Naive thymus-derived CD8-positive, alpha-beta T cell (primary cell): Measurements from ENCODE around the gene GALNS. TPM values are rescaled to one million over a fixed set of nuclear protein-coding genes. Genes with fewer than 3 reads are reported as not detected.

Experiments
- ATAC-seq, 2 donors: fragments of 150-1000 bp; cut with Tn5 transposase in 1 of 2; sonication (Bioruptor Pico), chemical (Tn5 transposase) in 1 of 2; 1 replicate in 1 of 2; 2 replicates in 1 of 2; pipeline ENCODE4 v1.10.0; 2021; ENCODE audit warnings: mild to moderate bottlenecking in 2 of 2, moderate library complexity in 2 of 2
- POLR2A ChIA-PET: fragments of 350-600 bp; sonication (Branson Sonifier 250); formaldehyde crosslinking; loops from one replicate; lab custom pipeline; 2021; ENCODE audit warnings: antibody characterized with exemption; lab: Charles Lee
- DNase-seq, 10 donors: peaks; one replicate each; pipeline versions ENCODE4 v3.0.0 to v3.0.0-alpha.2; 2020 to 2022
- H3K27ac Mint-ChIP-seq, 10 donors: one replicate each; pipeline ENCODE4 v1.8.0; 2020 to 2022; ENCODE audit warnings: mild to moderate bottlenecking in 10 of 10, mixed read lengths in 10 of 10, moderate library complexity in 4 of 10, inconsistent platforms in 1 of 10
- H3K27me3 Mint-ChIP-seq, 5 donors: one replicate each; pipeline ENCODE4 v1.8.0; 2021 to 2022; ENCODE audit warnings: mixed read lengths in 5 of 5
- H3K36me3 Mint-ChIP-seq, 3 donors: one replicate each; pipeline ENCODE4 v1.8.0; 2020 to 2022; ENCODE audit warnings: mixed read lengths in 3 of 3, mild to moderate bottlenecking in 2 of 3, inconsistent platforms in 1 of 3
- H3K4me1 Mint-ChIP-seq, 4 donors: one replicate each; pipeline ENCODE4 v1.8.0; 2021 to 2022; ENCODE audit warnings: mixed read lengths in 4 of 4
- H3K4me3 Mint-ChIP-seq, 10 donors: one replicate each; pipeline ENCODE4 v1.8.0; 2020 to 2022; ENCODE audit warnings: mild to moderate bottlenecking in 10 of 10, mixed read lengths in 10 of 10, moderate library complexity in 6 of 10, inconsistent platforms in 1 of 10
- H3K9me3 Mint-ChIP-seq, 9 donors: one replicate each; pipeline ENCODE4 v1.8.0; 2020 to 2022; ENCODE audit warnings: mixed read lengths in 9 of 9, mild to moderate bottlenecking in 3 of 9, inconsistent platforms in 1 of 9, moderate library complexity in 1 of 9
- polyA plus RNA-seq, 3 donors: library from polyadenylated mRNA; unstranded; fragments of 300-500 nt; fragmentation: Illumina TruSeq; gene quantifications; one replicate each; pipeline ENCODE4 v1.2.3, GENCODE V29; 2021
- total RNA-seq, 8 experiments: library from RNA in 2 of 8; stranded (reverse) in 2 of 8; gene quantifications; one replicate each; pipeline ENCODE4 v1.2.3 and lab custom pipeline; 2021 to 2026

The GALNS gene
- total and polyA plus RNA-seq, 5 experiments from 2014 or later: 7.8 to 53.5 (median 11.9) TPM

GRCh38 chr16:88820385-88821025 is 36.2 kb downstream of the GALNS start:
- POLR2A ChIA-PET: interaction anchor here (1.7 kb wide), 1 partner anchor 17 kb away, joined by 4 read pairs; the partner anchor contains the start of gene CDT1
- DNase-seq (no peak), ATAC-seq (no peak)
- no peaks in the 10 kb centered on the region for H3K9me3 Mint-ChIP-seq
- no peak overlapping the region for H3K4me3 Mint-ChIP-seq
- peak overlapping the region in 1 of 10 donors; percentile 40 for H3K27ac Mint-ChIP-seq
- peaks cover 0 to 3% (median 2%) of the 10 kb centered on the region in 3 donors for H3K36me3 Mint-ChIP-seq
- H3K27me3 Mint-ChIP-seq: no peaks in the 10 kb centered on the region
- no peaks in the 10 kb centered on the region for H3K4me1 Mint-ChIP-seq

GRCh38 chr16:88819126-88819525 is 37.6 kb downstream of the GALNS start:
- Mint-ChIP-seq H3K4me1 (no peaks in the 10 kb centered on the region), H3K27ac (no peak overlapping the region), H3K27me3 (no peaks in the 10 kb centered on the region), H3K36me3 (peaks cover 0 to 3% (median 2%) of the 10 kb centered on the region in 3 donors), H3K9me3 (no peaks in the 10 kb centered on the region), H3K4me3 (no peak overlapping the region)
- DNase-seq (no peak), ATAC-seq (no peak)
- POLR2A ChIA-PET: interaction anchor here (0.5 kb wide), 1 partner anchor 27 kb away, joined by 8 read pairs; no protein-coding TSS in a partner anchor

- no peak for ATAC-seq
- Mint-ChIP-seq H3K9me3 (no peaks in the 10 kb centered on the region), H3K4me1 (peaks cover 0 to 3% (median 0%) of the 10 kb centered on the region in 4 donors), H3K4me3 (no peak overlapping the region), H3K27me3 (no peaks in the 10 kb centered on the region), H3K27ac (peak overlapping the region in 1 of 10 donors; percentile 19), H3K36me3 (peaks cover 0 to 3% (median 2%) of the 10 kb centered on the region in 3 donors)
- DNase-seq: no peak
- POLR2A ChIA-PET: interaction anchor here (0.5 to 2.7 kb wide), 2 partner anchors 16 to 39 kb away, joined by 4 to 11 read pairs; partner anchors contain the start of genes GALNS and TRAPPC2L
Observed at GRCh38 chr16:88818575-88818874, 38.2 kb downstream of the GALNS start.

GRCh38 chr16:88817785-88818574 is 38.8 kb downstream of the GALNS start:
- Mint-ChIP-seq H3K36me3 (peaks cover 0 to 3% (median 2%) of the 10 kb centered on the region in 3 donors), H3K4me3 (no peak overlapping the region), H3K27ac (peak overlapping the region in 1 of 10 donors; percentile 37), H3K27me3 (no peaks in the 10 kb centered on the region), H3K9me3 (no peaks in the 10 kb centered on the region), H3K4me1 (peaks cover 0 to 3% (median 0%) of the 10 kb centered on the region in 4 donors)
- DNase-seq (no peak), ATAC-seq (no peak)
- POLR2A ChIA-PET: interaction anchor here (0.5 to 2.7 kb wide), 2 partner anchors 15 to 40 kb away, joined by 4 to 11 read pairs; partner anchors contain the start of genes GALNS and TRAPPC2L

DNA sequence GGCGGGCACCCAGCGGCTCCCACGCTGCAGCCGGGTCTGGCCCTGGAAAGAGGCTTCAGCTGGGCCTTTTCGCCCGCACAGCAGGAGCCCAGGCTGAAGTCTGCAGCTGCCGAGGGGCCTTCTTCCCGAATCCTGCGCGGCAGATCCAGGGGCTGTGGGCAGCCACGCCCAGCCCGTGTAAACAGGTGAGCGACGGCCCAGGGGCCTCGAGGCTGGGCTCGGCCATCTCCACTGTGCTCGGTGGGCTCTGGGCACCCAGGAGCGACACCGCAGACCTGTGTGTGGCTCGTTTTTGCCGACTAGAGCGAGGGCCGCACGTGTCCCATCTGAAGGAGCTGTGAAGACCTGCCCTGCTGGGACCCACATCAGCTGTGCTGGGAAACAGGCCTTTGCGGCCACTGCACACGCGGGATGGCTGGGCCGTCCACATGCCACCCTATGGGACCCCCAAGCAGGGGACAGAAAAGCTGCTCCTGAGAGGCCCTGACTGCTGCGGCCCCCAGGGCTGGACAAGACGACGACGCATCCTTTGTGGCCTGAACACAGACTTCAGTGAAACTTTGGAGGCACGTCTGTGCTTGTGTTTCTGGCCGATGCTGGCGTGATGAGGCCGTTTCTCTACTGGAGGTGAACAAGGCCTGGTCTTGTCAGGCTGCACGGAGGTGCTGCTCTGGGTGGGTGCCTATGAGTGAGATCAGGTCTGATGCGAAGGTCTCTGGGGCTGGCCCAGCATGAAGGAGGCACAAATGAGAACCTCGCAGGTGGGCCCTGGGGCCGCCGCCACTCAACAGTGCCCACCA is 39.8 kb downstream of the GALNS start:
- peaks cover under 1 to 7% (median 4%) of the 10 kb centered on the region in 4 donors for H3K4me1 Mint-ChIP-seq
- no peak for ATAC-seq
- POLR2A ChIA-PET: interaction anchor here (1.0 to 2.7 kb wide), 2 partner anchors 41 to 401 kb away, joined by 3 to 11 read pairs; partner anchors contain the start of genes GALNS, TRAPPC2L and ZNF778
- H3K36me3 Mint-ChIP-seq: peaks cover 0 to 3% (median 0%) of the 10 kb centered on the region in 3 donors
- no peak overlapping the region for H3K4me3 Mint-ChIP-seq
- H3K27ac Mint-ChIP-seq: no peak overlapping the region
- DNase-seq: no peak
- no peaks in the 10 kb centered on the region for H3K9me3 Mint-ChIP-seq
- no peaks in the 10 kb centered on the region for H3K27me3 Mint-ChIP-seq

DNA sequence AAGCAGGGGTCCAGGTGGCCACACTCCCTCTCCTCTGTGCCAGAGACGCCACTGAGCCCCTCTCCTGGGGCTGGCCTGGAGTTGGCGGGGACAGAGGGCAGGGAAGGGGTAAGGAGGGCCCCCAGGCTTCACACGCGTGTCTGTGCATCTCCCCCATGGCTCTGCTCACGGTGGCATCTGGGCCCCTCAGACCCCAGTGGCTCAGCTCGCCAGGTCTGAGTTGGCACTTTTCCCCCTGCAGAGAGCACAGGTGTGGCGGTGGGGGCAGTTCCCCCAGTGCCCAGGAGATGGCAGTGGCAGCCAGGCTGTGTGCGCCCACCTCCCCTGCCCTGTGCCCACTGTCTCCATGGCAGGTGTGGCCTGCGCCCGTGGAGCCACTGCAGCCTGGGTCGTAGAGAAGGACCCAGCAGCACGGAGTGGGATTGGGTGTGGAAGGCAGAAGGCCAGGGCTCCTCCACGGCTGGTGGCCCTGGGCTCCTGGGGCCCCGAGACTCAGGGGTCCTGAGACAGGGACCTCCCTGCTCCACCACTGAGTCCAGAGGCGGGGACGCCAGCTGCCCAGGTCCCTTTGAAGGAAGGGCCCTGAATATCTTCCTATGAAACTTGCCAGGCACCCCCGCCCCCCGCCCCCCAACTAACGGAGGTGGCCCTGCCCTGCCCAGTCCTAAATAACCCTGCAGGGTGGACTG is 40.7 kb downstream of the GALNS start:
- Mint-ChIP-seq H3K9me3 (no peaks in the 10 kb centered on the region), H3K27me3 (no peaks in the 10 kb centered on the region), H3K4me1 (peaks cover 1 to 9% (median 7%) of the 10 kb centered on the region in 4 donors), H3K27ac (no peak overlapping the region), H3K4me3 (peak overlapping the region in 1 of 10 donors; percentile 48), H3K36me3 (peaks cover 0 to 1% (median 0%) of the 10 kb centered on the region in 3 donors)
- DNase-seq (peak in 9 of 10 donors; percentile 42 to 77 (median 63)), ATAC-seq (peak in 1 of 2 donors; percentile 17)
- POLR2A ChIA-PET: interaction anchor here (0.9 to 2.7 kb wide), 3 partner anchors 42 to 402 kb away, joined by 3 to 11 read pairs (median 8); partner anchors contain the start of genes GALNS, TRAPPC2L and ZNF778

DNA sequence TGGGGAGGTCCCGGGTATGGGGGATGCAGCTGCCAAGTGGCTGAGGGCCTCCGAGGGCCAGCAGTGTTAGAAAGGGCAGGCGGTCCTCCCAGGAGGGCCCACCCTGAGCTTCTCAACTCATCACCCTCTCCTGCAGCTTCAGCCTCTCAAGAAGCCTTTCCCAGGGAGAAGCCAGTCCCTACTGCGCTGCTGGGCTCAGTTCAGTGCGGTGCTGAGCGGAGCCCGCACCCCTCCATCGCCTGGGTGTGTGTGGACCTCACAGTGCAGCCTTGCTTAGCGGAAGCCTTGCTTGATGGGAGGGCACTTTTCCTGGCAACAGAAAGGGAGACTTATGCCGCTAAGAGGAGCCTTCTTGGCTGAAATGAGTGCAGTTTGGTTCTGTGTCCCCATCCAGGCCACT is 41.5 kb downstream of the GALNS start:
- Mint-ChIP-seq H3K4me1 (peaks cover 1 to 17% (median 15%) of the 10 kb centered on the region in 4 donors), H3K9me3 (no peaks in the 10 kb centered on the region), H3K27me3 (no peaks in the 10 kb centered on the region), H3K36me3 (peaks cover 0 to 1% (median 0%) of the 10 kb centered on the region in 3 donors), H3K4me3 (no peak overlapping the region), H3K27ac (peak overlapping the region in 1 of 10 donors; percentile 7)
- no peak for ATAC-seq
- POLR2A ChIA-PET: interaction anchor here (0.9 kb wide), 1 partner anchor 41 kb away, joined by 5 read pairs; the partner anchor contains the start of genes GALNS and TRAPPC2L
- DNase-seq: no peak

GRCh38 chr16:88814144-88814502 is 42.6 kb downstream of the GALNS start:
- DNase-seq: no peak
- ATAC-seq: no peak
- Mint-ChIP-seq H3K27ac (no peak overlapping the region), H3K9me3 (no peaks in the 10 kb centered on the region), H3K36me3 (peaks cover 0 to 5% (median 1%) of the 10 kb centered on the region in 3 donors), H3K4me3 (peak overlapping the region in 6 of 10 donors; percentile 13 to 72 (median 61)), H3K27me3 (no peaks in the 10 kb centered on the region), H3K4me1 (peaks cover 1 to 24% (median 22%) of the 10 kb centered on the region in 4 donors)
- POLR2A ChIA-PET: interaction anchor here (0.9 to 5.4 kb wide), 3 partner anchors 13 to 43 kb away, joined by 3 to 59 read pairs (median 4); partner anchors contain the start of genes GALNS and TRAPPC2L

DNA sequence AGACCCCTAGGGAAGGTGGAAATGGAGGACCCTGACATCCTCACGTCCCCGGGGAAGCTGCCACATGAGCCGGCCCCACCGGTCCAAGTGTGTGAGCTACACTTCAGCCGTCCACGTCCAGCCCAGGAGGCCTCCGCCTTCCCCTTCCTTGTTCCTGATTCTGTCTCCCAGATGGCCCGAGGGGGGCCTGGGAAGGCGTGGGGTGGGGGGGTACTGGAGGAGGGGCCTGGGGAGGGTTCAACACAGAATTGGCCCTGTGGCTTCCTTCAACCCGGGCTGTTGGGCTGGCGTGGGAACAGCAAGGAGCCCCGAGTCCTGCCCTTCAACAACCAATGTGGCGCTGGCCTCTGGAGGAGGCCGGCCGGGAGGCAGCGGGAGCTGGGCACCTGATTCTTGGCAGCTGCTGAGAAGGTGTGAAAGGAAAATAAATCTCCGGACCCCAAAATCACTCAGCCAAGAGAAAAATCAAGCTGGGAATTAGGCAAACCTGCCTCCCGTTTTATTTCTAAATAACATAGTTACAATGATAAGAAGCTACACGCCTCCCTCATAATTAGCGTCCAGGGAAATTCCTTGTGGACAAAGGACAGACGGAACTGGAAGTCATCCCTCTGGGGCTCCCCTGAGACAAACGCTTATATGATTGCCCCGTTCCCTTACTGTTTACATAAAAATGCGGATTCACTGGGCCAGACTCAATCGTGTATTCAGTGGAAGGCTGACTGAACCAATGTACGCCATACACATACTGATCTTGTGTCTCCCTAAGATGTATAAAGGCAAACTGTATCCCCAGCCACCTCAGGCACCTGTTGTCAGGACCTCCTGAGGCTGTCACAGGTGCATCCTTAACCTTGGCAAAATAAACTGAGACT is 43.2 kb downstream of the GALNS start:
- H3K9me3 Mint-ChIP-seq: no peaks in the 10 kb centered on the region
- peak overlapping the region in 9 of 10 donors; percentile 13 to 84 (median 59) for H3K4me3 Mint-ChIP-seq
- H3K36me3 Mint-ChIP-seq: peaks cover 0 to 8% (median 1%) of the 10 kb centered on the region in 3 donors
- DNase-seq (no peak), ATAC-seq (no peak)
- POLR2A ChIA-PET: interaction anchor here (0.9 to 5.4 kb wide), 6 partner anchors 12 to 404 kb away, joined by 3 to 59 read pairs (median 8); partner anchors contain the start of genes GALNS, PIEZO1, TRAPPC2L and ZNF778
- H3K4me1 Mint-ChIP-seq: peaks cover 1 to 26% (median 22%) of the 10 kb centered on the region in 4 donors
- no peak overlapping the region for H3K27ac Mint-ChIP-seq
- no peaks in the 10 kb centered on the region for H3K27me3 Mint-ChIP-seq

DNA sequence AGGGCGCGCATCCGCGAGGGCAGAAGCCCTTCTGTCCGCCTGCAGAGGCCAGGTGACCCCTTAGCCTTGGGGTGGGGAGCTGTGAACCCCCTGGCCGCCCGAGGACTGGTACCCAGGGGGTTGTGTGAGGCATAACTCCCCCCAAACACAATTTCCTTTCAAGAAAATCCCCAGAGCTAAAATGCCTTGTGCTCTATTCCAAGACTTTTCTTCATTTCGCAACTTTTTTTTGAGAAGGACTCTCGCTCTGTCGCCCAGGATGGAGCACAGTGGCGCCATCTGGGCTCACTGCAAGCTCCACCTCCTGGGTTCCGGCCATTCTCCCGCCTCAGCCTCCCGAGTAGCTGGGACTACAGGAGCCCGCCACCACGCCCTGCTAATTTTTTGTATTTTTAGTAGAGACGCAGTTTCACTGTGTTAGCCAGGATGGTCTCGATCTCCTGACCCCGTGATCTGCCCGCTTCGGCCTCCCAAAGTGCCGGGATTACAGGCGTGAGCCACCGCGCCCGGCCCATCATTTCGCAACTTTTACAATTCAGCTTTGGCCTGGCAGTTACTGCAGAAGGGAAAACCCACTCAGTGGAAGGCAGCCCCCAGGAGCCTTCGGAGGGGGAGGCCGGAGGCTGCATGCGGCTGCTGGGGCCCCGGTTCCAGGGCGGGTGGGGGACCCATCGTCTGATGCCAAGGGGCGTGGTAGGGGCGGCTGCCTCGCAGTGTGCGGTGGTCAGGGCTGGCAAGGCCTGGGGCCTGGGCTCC is 44.1 kb downstream of the GALNS start:
- DNase-seq (no peak), ATAC-seq (no peak)
- no peaks in the 10 kb centered on the region for H3K9me3 Mint-ChIP-seq
- peak overlapping the region in 7 of 10 donors; percentile 4 to 86 (median 75) for H3K27ac Mint-ChIP-seq
- no peaks in the 10 kb centered on the region for H3K27me3 Mint-ChIP-seq
- POLR2A ChIA-PET: interaction anchor here (0.6 to 5.4 kb wide), 19 partner anchors 9 to 428 kb away, joined by 3 to 59 read pairs (median 4); partner anchors contain the start of genes CDT1, GALNS, PIEZO1 and TRAPPC2L
- peaks cover 1 to 26% (median 22%) of the 10 kb centered on the region in 4 donors for H3K4me1 Mint-ChIP-seq
- peaks cover 0 to 12% (median 1%) of the 10 kb centered on the region in 3 donors for H3K36me3 Mint-ChIP-seq
- H3K4me3 Mint-ChIP-seq: peak overlapping the region; percentile 71 to 94 (median 80)
